Endodermal cell (in vitro differentiated cells): ENCODE measurements around the gene PAQR7. TPM values are rescaled to one million over a fixed set of nuclear protein-coding genes. Genes with fewer than 3 reads are reported as not detected.

Source experiments
- DNase-seq: peaks from one replicate; pipeline ENCODE4 v3.0.0-alpha.2; 2017
- H3K27ac ChIP-seq: 2 replicates; pipeline ENCODE4 v1.5.1; 2013; ENCODE audit warnings: mild to moderate bottlenecking, low read depth, low read length, moderate library complexity
- H3K27me3 ChIP-seq: 2 replicates; pipeline ENCODE4 v1.6.1; 2013; ENCODE audit warnings: mild to moderate bottlenecking, low read length, moderate library complexity; ENCODE audit not compliant: insufficient read depth, control insufficient read depth, poor library complexity, severe bottlenecking
- H3K36me3 ChIP-seq: 2 replicates; pipeline ENCODE4 v1.7.0; 2013; ENCODE audit warnings: mild to moderate bottlenecking, low read length, moderate library complexity; ENCODE audit not compliant: control insufficient read depth, insufficient read depth
- H3K4me1 ChIP-seq: one replicate; pipeline ENCODE4 v1.7.0; 2013; ENCODE audit warnings: low read length; ENCODE audit not compliant: control insufficient read depth, insufficient read depth
- H3K4me3 ChIP-seq: 2 replicates; pipeline ENCODE4 v1.5.1; 2013; ENCODE audit warnings: mild to moderate bottlenecking, low read length, moderate library complexity
- H3K9ac ChIP-seq: 2 replicates; pipeline ENCODE4 v1.6.1; 2013; ENCODE audit warnings: mild to moderate bottlenecking, low read length, moderate library complexity; ENCODE audit not compliant: poor library complexity, severe bottlenecking; ENCODE audit errors: extremely low read depth
- H3K9me3 ChIP-seq: 2 replicates; pipeline ENCODE4 v1.6.1; 2013; ENCODE audit warnings: mild to moderate bottlenecking, low read length, moderate library complexity; ENCODE audit not compliant: control insufficient read depth
- H3K27ac Mint-ChIP-seq: 2 replicates; pipeline ENCODE4 v1.8.0; 2020; ENCODE audit warnings: mixed read lengths
- H3K27me3 Mint-ChIP-seq: 2 replicates; pipeline ENCODE4 v1.8.0; 2021; ENCODE audit warnings: mild to moderate bottlenecking, mixed read lengths; ENCODE audit not compliant: insufficient read depth
- H3K36me3 Mint-ChIP-seq: 2 replicates; pipeline ENCODE4 v1.8.0; 2020; ENCODE audit warnings: low read depth, mixed read lengths
- H3K4me1 Mint-ChIP-seq: 2 replicates; pipeline ENCODE4 v1.8.0; 2020; ENCODE audit warnings: mixed read lengths
- H3K4me3 Mint-ChIP-seq: 2 replicates; pipeline ENCODE4 v1.8.0; 2020; ENCODE audit warnings: mild to moderate bottlenecking, moderate library complexity, mixed read lengths
- H3K9me3 Mint-ChIP-seq: 2 replicates; pipeline ENCODE4 v1.8.0; 2020; ENCODE audit warnings: mild to moderate bottlenecking, mixed read lengths
- WGBS, 2 experiments: methylation state at CpG; one replicate each; pipeline versions ENCODE4 v1.1.5 to v1.1.7; 2013; ENCODE audit warnings: missing lambda C conversion rate in 2 of 2, mixed read lengths in 1 of 2; ENCODE audit not compliant: insufficient coverage in 1 of 2, insufficient read length in 1 of 2; 5-methylcytosine and 5-hydroxymethylcytosine counted together
- total RNA-seq, 2 donors: library from RNA; stranded (reverse); fragmentation: NEBNext Ultra II Directional in 1 of 2; extraction: Animal tissue kit (Norgen Biotek cat#: 25700) in 1 of 2; gene quantifications; 2 replicates in 1 of 2; 3 replicates in 1 of 2; pipeline ENCODE4 v1.2.1, GENCODE V29; 2021
- TF ChIP-seq, protein P1 (sequence below): fragments of 200-600 bp; sonication (generic); conservative IDR thresholded peaks from 2 replicates; pipeline ENCODE4 v1.5.0; 2021; ENCODE audit warnings: antibody characterized with exemption, mild to moderate bottlenecking

PAQR7 gene
- total RNA-seq, 2 donors from 2014 or later, result 11.7 to 15.0 TPM

DNA sequence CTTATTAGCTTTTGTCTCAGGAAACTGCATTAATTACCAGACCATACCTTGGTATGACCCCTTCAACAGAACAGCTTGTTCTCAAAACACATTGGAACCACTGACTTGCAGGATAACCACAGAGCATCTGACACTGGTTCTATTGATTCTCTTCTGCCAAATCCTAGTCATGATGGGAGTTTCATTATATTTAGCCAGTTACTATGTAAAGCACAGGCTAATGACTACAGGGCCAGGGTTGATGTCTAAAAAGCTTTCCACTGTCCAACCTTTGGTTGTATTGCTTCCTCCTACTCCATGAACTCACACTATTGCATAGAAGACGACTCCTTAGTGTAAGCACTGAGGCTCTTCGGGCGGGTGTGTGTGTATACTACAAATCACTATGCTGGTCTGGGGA lies 27.0 kb upstream of the PAQR7 start:
- Mint-ChIP-seq H3K27me3 (no peaks in the 10 kb centered on the region), H3K4me3 (no peak overlapping the region), H3K9me3 (no peaks in the 10 kb centered on the region), H3K4me1 (peaks cover 20% of the 10 kb centered on the region), H3K27ac (no peak overlapping the region), H3K36me3 (peaks cover 64% of the 10 kb centered on the region)
- DNase-seq, result no peak
- no peaks in the 10 kb centered on the region for H3K27me3 ChIP-seq
- H3K36me3 ChIP-seq, result peaks cover 68% of the 10 kb centered on the region
- TF ChIP-seq, protein P1, sequence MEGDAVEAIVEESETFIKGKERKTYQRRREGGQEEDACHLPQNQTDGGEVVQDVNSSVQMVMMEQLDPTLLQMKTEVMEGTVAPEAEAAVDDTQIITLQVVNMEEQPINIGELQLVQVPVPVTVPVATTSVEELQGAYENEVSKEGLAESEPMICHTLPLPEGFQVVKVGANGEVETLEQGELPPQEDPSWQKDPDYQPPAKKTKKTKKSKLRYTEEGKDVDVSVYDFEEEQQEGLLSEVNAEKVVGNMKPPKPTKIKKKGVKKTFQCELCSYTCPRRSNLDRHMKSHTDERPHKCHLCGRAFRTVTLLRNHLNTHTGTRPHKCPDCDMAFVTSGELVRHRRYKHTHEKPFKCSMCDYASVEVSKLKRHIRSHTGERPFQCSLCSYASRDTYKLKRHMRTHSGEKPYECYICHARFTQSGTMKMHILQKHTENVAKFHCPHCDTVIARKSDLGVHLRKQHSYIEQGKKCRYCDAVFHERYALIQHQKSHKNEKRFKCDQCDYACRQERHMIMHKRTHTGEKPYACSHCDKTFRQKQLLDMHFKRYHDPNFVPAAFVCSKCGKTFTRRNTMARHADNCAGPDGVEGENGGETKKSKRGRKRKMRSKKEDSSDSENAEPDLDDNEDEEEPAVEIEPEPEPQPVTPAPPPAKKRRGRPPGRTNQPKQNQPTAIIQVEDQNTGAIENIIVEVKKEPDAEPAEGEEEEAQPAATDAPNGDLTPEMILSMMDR, result no peak
- no peaks in the 10 kb centered on the region for H3K9me3 ChIP-seq
- 95% methylated on average over 3 of the region's 3 CpGs; no CpG with 5 or more reads in 1 of the 2 experiments for WGBS, 2 experiments
- H3K27ac ChIP-seq, result no peak overlapping the region
- no peak overlapping the region for H3K9ac ChIP-seq
- H3K4me1 ChIP-seq, result no peaks in the 10 kb centered on the region
- no peak overlapping the region for H3K4me3 ChIP-seq

- Histone ChIP-seq H3K27me3 (no peaks in the 10 kb centered on the region), H3K9me3 (no peaks in the 10 kb centered on the region), H3K27ac (no peak overlapping the region), H3K36me3 (peaks cover 75% of the 10 kb centered on the region), H3K4me1 (peaks cover 7% of the 10 kb centered on the region), H3K4me3 (no peak overlapping the region), H3K9ac (no peak overlapping the region)
- DNase-seq, result no peak
- Mint-ChIP-seq H3K4me1 (peaks cover 29% of the 10 kb centered on the region), H3K27me3 (no peaks in the 10 kb centered on the region), H3K36me3 (peaks cover 70% of the 10 kb centered on the region), H3K27ac (no peak overlapping the region), H3K4me3 (no peak overlapping the region), H3K9me3 (no peaks in the 10 kb centered on the region)
- TF ChIP-seq, protein P1, result no peak
- WGBS, 2 experiments, result 97% methylated on average over 4 to 5 of the region's 5 CpGs
Observed at GRCh38 chr1:25900219-25900618, 24.7 kb upstream of the PAQR7 start.

DNA sequence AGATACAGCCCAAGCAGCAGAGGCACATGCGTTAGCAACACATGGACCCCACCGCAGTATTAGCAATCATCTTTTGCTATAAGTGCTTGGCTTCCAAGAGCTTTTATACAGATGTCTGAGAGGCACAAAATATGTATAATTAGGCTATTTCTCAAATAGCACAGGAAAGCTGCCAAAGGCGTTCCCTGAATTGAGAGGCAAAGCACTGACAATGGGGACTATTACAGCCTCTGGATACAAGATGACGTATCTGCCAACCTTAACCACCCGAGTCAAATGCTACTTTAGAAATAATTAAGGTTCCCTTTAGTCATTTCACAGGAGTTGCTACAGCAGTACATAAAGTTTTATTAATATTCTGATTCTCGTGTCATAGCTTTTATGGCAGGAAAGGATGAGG lies 24.3 kb upstream of the PAQR7 start:
- no peak overlapping the region for H3K4me3 ChIP-seq
- Mint-ChIP-seq H3K4me1 (peaks cover 29% of the 10 kb centered on the region), H3K4me3 (no peak overlapping the region), H3K36me3 (peaks cover 71% of the 10 kb centered on the region), H3K9me3 (no peaks in the 10 kb centered on the region), H3K27me3 (no peaks in the 10 kb centered on the region), H3K27ac (no peak overlapping the region)
- peaks cover 7% of the 10 kb centered on the region for H3K4me1 ChIP-seq
- H3K27me3 ChIP-seq, result no peaks in the 10 kb centered on the region
- no peak overlapping the region for H3K27ac ChIP-seq
- no peak overlapping the region for H3K9ac ChIP-seq
- H3K36me3 ChIP-seq, result peaks cover 75% of the 10 kb centered on the region
- DNase-seq, result no peak
- TF ChIP-seq, protein P1, result no peak
- no peaks in the 10 kb centered on the region for H3K9me3 ChIP-seq
- 97% methylated on average over 6 of the region's 6 CpGs for WGBS, 2 experiments
